Mucosa of descending colon (tissue), 3 donors: ENCODE data around the gene CACNA1H. TPM values are rescaled to one million over a fixed set of nuclear protein-coding genes. Genes with fewer than 3 reads are reported as not detected.
"Not testable (repeated sequence)": the region's sequence is repeated elsewhere in the genome, so short reads cannot be mapped to it uniquely, and the experiment has no call there.

Experiments
- ATAC-seq: fragments of 200-7000 bp; cut with Tn5 transposase; one replicate; pipeline ENCODE4 v1.9.1; 2020; ENCODE audit warnings: mild to moderate bottlenecking, moderate library complexity
- DNase-seq, 3 donors: peaks; one replicate each; pipeline ENCODE4 v3.0.0-alpha.2; 2020
- H3K36me3 ChIP-seq: fragments of 200-600 bp; one replicate; pipeline ENCODE4 v1.8.0; 2021; ENCODE audit warnings: low read depth, mild to moderate bottlenecking
- H3K4me1 ChIP-seq: fragments of 200-600 bp; one replicate; pipeline ENCODE4 v1.8.0; 2021; ENCODE audit warnings: low read depth, mild to moderate bottlenecking
- H3K4me3 ChIP-seq: fragments of 200-600 bp; one replicate; pipeline ENCODE4 v1.8.0; 2021; ENCODE audit warnings: mild to moderate bottlenecking
- H3K9me3 ChIP-seq: fragments of 200-600 bp; one replicate; pipeline ENCODE4 v1.8.0; 2021; ENCODE audit warnings: mild to moderate bottlenecking
- CTCF ChIP-seq: fragments of 200-600 bp; IDR thresholded peaks from one replicate; pipeline ENCODE4 v1.8.0; 2022; ENCODE audit warnings: antibody characterized with exemption, mild to moderate bottlenecking
- intact Hi-C, 2 donors: fragments of 100-400 bp; cut with DNase I in 1 of 2; cut with micrococcal nuclease in 1 of 2; formaldehyde crosslinking; loops; one replicate each; pipeline versions ENCODE4 v1.11.0 to v1.11.1; 2022; cut with DNase I, micrococcal nuclease
- total RNA-seq, 3 donors: library from RNA; stranded (reverse); fragmentation: NEBNext Ultra II Directional in 2 of 3; extraction: Animal tissue kit (Norgen Biotek cat#: 25700) in 2 of 3; gene quantifications; one replicate each; pipeline versions ENCODE4 v1.2.1 to v1.2.4, GENCODE V29; 2021 to 2023
- donor health status: DM: no; HTN: no; CAD: no; lungs with moderate emphysema.
- donor health status: DM: no; HTN: no; CAD: no.
- donor health status: DM: no; HTN: yes; CAD: no.

Gene CACNA1H
- total RNA-seq, 3 donors from 2014 or later: 6.0 to 160 (median 9.5) TPM

GRCh38 chr16:1196494-1196893 is 43.6 kb downstream of the CACNA1H start:
- Histone ChIP-seq H3K4me1 (no peaks in the 10 kb centered on the region), H3K36me3 (no peaks in the 10 kb centered on the region), H3K9me3 (no peaks in the 10 kb centered on the region), H3K4me3 (no peak overlapping the region)
- DNase-seq (no peak), ATAC-seq (no peak)
- intact Hi-C loops: no loop called here
- no peak for TF ChIP-seq CTCF

- TF ChIP-seq CTCF: no peak
- Histone ChIP-seq H3K36me3 (no peaks in the 10 kb centered on the region), H3K9me3 (no peaks in the 10 kb centered on the region), H3K4me3 (no peak overlapping the region), H3K4me1 (no peaks in the 10 kb centered on the region)
- intact Hi-C loops: no loop called here
- ATAC-seq: no peak
- no peak for DNase-seq
These were observed 44.4 kb downstream of the CACNA1H start for GRCh38 chr16:1197237-1197866.

GRCh38 chr16:1198194-1198593 is 45.3 kb downstream of the CACNA1H start:
- DNase-seq: no peak
- intact Hi-C loops: no loop called here
- no peak for TF ChIP-seq CTCF
- Histone ChIP-seq H3K4me1 (no peaks in the 10 kb centered on the region), H3K36me3 (no peaks in the 10 kb centered on the region), H3K4me3 (no peak overlapping the region), H3K9me3 (no peaks in the 10 kb centered on the region)
- ATAC-seq: no peak

- H3K36me3 ChIP-seq, H3K9me3 ChIP-seq, DNase-seq, H3K4me3 ChIP-seq, intact Hi-C loops, ATAC-seq, H3K4me1 ChIP-seq: not testable (repeated sequence)
These were observed 45.9 kb downstream of the CACNA1H start for GRCh38 chr16:1198671-1199346.

GRCh38 chr16:1199347-1200013 is 46.6 kb downstream of the CACNA1H start:
- no peaks in the 10 kb centered on the region for H3K9me3 ChIP-seq
- TF ChIP-seq CTCF: no peak
- no peak overlapping the region for H3K4me3 ChIP-seq
- ATAC-seq (no peak), DNase-seq (no peak)
- no peaks in the 10 kb centered on the region for H3K36me3 ChIP-seq
- no peaks in the 10 kb centered on the region for H3K4me1 ChIP-seq
- intact Hi-C loops: no loop called here

GRCh38 chr16:1200014-1200627 is 47.2 kb downstream of the CACNA1H start:
- Histone ChIP-seq H3K36me3 (no peaks in the 10 kb centered on the region), H3K4me1 (no peaks in the 10 kb centered on the region), H3K4me3 (no peak overlapping the region), H3K9me3 (no peaks in the 10 kb centered on the region)
- no peak for TF ChIP-seq CTCF
- DNase-seq (no peak), ATAC-seq (no peak)
- intact Hi-C loops: no loop called here
